Measurements from ENCODE around the gene CLEC18B. TPM values are rescaled to one million over a fixed set of nuclear protein-coding genes. Genes with fewer than 3 reads are reported as not detected.

The CLEC18B gene
- total and polyA plus RNA-seq, 9 donors: 0.17 to 1.5 (median 0.42) TPM; not detected in 1

DNA sequence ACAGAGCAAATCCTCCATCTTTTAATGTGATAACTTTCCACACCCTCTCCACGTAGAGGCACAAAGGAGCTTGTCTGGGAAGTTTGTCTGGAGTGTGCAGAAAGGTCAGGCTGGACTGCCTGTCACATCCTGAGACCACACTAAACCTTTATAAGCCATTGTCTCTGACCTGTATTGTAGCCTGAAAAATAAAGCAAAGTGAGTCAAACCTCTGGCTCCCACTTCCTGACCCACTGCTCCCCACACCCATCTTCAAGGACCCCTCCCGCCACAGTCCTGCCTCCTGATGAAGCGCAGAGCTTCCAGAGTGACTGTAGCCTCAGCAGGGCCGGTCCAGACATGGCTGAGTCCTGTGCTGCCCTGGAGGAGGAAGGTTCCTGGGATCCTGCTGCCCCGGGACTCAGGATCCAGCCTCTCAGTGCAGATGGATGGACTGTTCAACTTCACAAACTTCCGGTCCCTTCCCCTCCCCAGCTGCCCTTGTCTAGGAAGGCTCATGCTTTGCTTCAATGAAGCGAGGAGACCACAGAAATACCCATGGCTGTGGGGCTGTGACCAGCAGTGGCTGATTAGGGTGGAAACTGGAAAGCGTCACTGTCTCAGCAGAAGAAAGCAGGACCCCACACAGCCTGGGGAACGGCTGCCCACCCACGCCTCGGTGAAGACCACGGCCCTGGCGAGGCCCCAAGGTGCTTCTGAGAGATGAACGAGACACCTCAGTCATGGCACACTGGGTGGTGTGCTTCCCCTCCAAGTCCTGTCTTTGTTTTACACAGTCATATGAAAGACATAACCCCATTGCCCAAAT is 30.9 kb upstream of the CLEC18B start:
- no peak overlapping the region for H3K4me3 ChIP-seq
- TF ChIP-seq, protein P1, sequence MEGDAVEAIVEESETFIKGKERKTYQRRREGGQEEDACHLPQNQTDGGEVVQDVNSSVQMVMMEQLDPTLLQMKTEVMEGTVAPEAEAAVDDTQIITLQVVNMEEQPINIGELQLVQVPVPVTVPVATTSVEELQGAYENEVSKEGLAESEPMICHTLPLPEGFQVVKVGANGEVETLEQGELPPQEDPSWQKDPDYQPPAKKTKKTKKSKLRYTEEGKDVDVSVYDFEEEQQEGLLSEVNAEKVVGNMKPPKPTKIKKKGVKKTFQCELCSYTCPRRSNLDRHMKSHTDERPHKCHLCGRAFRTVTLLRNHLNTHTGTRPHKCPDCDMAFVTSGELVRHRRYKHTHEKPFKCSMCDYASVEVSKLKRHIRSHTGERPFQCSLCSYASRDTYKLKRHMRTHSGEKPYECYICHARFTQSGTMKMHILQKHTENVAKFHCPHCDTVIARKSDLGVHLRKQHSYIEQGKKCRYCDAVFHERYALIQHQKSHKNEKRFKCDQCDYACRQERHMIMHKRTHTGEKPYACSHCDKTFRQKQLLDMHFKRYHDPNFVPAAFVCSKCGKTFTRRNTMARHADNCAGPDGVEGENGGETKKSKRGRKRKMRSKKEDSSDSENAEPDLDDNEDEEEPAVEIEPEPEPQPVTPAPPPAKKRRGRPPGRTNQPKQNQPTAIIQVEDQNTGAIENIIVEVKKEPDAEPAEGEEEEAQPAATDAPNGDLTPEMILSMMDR (IDR thresholded peaks at IDR 0.05): no peak
- TF ChIP-seq EP300 (IDR thresholded peaks at IDR 0.05) (no peak), POLR2A (IDR thresholded peaks at IDR 0.05) (no peak)
- no peaks in the 10 kb centered on the region for H3K36me3 ChIP-seq
- H3K9me3 ChIP-seq: no peaks in the 10 kb centered on the region
- H3K4me1 ChIP-seq (ENCODE audit: insufficient read depth): peaks cover 6% of the 10 kb centered on the region
- DNase-seq: no peak
- WGBS, 3 donors: 86 to 92% (median 90%) methylated on average over 14 of the region's 14 CpGs
- intact Hi-C loops (cut with DNase I): no loop called here
- no peak overlapping the region for H3K27ac ChIP-seq
- H3K27me3 ChIP-seq: no peaks in the 10 kb centered on the region

DNA sequence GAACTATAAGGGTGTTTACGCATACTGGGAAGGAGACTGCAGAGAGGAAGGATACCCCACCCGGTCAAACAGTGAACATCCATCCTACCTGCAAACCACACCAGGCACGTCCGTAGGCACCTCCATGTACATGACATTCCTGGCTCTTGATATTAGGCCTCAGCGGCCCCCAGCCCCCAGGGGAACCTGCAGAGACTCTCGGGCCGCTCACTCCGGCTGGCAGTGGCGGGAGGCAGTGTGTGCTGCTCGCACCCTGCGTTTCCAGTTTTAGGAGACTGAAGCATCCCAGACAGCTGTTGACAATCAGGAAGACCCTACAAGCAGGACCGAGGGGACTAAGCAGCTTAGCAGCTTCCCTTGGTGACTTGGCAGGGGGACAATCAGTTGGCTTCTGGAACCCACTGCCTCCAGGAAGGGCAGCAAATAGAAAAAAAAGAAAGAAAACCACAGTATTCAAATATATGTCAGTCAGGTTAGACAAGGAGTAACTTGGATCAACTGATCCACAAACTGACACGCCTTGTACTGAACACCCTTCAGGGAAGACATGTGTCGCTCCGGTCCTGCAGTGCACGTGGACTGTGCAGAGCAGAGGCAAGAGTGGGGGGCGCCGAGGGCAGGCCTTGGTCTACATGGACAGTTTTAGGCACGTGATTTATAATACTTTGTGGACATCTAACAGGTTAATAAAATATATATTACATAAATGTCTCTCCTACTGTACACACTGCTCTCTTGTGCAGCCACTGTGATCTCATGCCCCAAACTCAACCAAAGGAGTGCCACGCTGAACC is 29.9 kb upstream of the CLEC18B start:
- Histone ChIP-seq H3K27me3 (no peaks in the 10 kb centered on the region), H3K4me1 (ENCODE audit: insufficient read depth) (peaks cover 6% of the 10 kb centered on the region), H3K4me3 (no peak overlapping the region), H3K27ac (no peak overlapping the region), H3K9me3 (no peaks in the 10 kb centered on the region), H3K36me3 (no peaks in the 10 kb centered on the region)
- 93 to 95% (median 94%) methylated on average over 20 of the region's 20 CpGs for WGBS, 3 donors
- intact Hi-C loops (cut with DNase I): no loop called here
- TF ChIP-seq, protein P1 (IDR thresholded peaks at IDR 0.05): no peak
- TF ChIP-seq EP300 (IDR thresholded peaks at IDR 0.05): no peak
- DNase-seq: no peak

GRCh38 chr16:74450236-74450635 is 29.0 kb upstream of the CLEC18B start:
- Histone ChIP-seq H3K36me3 (no peaks in the 10 kb centered on the region), H3K4me1 (ENCODE audit: insufficient read depth) (peaks cover 6% of the 10 kb centered on the region), H3K27me3 (no peaks in the 10 kb centered on the region), H3K4me3 (no peak overlapping the region), H3K27ac (no peak overlapping the region), H3K9me3 (no peaks in the 10 kb centered on the region)
- no peak for DNase-seq
- 90 to 96% (median 92%) methylated on average over 3 of the region's 3 CpGs for WGBS, 3 donors
- TF ChIP-seq POLR2A (IDR thresholded peaks at IDR 0.05): no peak
- TF ChIP-seq, protein P1 (IDR thresholded peaks at IDR 0.05): no peak
- intact Hi-C loops (cut with DNase I): no loop called here

GRCh38 chr16:74449470-74449869 is 28.2 kb upstream of the CLEC18B start:
- Histone ChIP-seq H3K9me3 (no peaks in the 10 kb centered on the region), H3K4me1 (ENCODE audit: insufficient read depth) (peaks cover 6% of the 10 kb centered on the region), H3K36me3 (no peaks in the 10 kb centered on the region), H3K4me3 (no peak overlapping the region), H3K27me3 (no peaks in the 10 kb centered on the region), H3K27ac (peak overlapping the region; percentile 3 to 39)
- DNase-seq: peak in 1 of 5 donors; percentile 33
- intact Hi-C loops (cut with DNase I): loop anchor here in 1 of 4 donors (10.0 kb wide), 1 partner anchor 85 kb away; no protein-coding TSS in a partner anchor
- 91 to 93% (median 92%) methylated on average over 5 of the region's 5 CpGs for WGBS, 3 donors
- no peak for TF ChIP-seq POLR2A (IDR thresholded peaks at IDR 0.05)
- TF ChIP-seq EP300 (IDR thresholded peaks at IDR 0.05): no peak
- TF ChIP-seq, protein P1 (IDR thresholded peaks at IDR 0.05): no peak

Data from ovary (tissue), 9 donors.